ENCODE results near the gene MED26.

MED26 gene

DNA sequence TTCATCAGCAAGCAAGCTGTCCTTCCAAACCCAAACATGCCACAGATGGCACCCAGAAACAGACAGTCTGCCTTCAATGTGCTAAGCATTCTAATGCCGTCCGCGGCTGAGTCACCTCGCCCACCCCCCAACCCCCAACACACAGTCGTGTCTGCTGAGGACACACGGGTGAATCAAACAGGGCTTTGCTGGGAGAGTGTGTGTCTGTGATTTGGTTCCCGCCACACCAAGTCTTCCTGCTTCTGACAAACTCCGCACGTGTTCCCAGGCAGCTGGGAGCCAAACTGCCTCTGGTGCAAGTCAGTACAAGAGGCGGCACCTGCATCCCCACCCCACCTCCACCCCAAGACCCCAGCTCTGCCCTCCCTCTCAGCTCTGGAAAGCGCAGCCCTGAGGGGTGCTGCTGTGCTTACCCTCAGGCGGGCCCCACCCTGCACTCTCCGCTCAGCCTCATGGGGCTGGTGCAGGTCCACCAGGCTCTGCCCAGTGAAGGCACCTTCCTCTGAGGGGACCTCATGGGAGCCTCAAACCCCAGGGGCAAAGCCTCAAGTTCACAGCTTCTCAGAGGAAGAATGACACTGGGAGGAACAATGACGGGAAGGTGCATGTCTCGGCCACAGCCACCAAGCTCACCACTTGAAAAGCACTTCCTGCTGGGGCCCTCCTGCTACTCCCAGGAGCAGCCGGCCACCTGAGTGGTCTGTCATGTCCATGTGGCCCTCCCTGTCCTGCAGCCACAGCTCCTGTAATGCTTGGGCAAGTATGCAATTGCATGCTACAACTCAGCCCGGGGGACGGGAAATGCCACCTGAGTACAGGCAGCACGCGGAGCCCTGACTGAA lies 40.8 kb downstream of the MED26 start:
- H3K4me3 ChIP-seq (ENCODE audit: low read depth, low read length): no peak overlapping the region
- peaks cover 3% of the 10 kb centered on the region for H3K36me3 ChIP-seq (ENCODE audit: control insufficient read depth, insufficient read depth, low read length)
- H3K27me3 ChIP-seq (ENCODE audit: control insufficient read depth, insufficient read depth, low read length): no peaks in the 10 kb centered on the region
- H3K9me3 ChIP-seq (ENCODE audit: control insufficient read depth, insufficient read depth, low read length): no peaks in the 10 kb centered on the region
- peaks cover 43% of the 10 kb centered on the region for H3K4me1 ChIP-seq (ENCODE audit: control insufficient read depth, insufficient read depth, low read length)
- H3K9ac ChIP-seq (ENCODE audit: low read depth, low read length): no peak overlapping the region

DNA sequence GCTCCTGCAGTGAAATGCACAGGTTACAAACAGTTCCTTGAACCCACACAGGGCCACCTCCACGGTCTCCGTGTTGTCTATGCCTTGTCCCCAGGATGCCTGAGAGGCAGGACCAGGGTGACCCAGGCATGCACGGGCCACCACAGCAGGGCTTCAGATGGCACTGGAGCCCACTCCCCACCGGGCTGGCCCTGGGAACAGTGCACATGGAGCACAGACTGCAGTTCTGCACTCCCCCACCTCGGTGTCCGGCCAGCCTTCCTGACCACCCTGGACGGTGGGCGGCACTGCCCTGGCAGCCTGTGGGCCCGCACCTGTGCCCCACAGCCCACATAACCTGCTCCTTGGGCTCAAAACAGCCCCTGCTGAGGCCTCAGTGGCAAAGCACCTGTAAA lies 41.5 kb downstream of the MED26 start:
- Histone ChIP-seq H3K36me3 (ENCODE audit: control insufficient read depth, insufficient read depth, low read length) (peaks cover 3% of the 10 kb centered on the region), H3K9me3 (ENCODE audit: control insufficient read depth, insufficient read depth, low read length) (no peaks in the 10 kb centered on the region), H3K27me3 (ENCODE audit: control insufficient read depth, insufficient read depth, low read length) (no peaks in the 10 kb centered on the region), H3K4me1 (ENCODE audit: control insufficient read depth, insufficient read depth, low read length) (peaks cover 39% of the 10 kb centered on the region), H3K9ac (ENCODE audit: low read depth, low read length) (no peak overlapping the region), H3K4me3 (ENCODE audit: low read depth, low read length) (no peak overlapping the region)

DNA sequence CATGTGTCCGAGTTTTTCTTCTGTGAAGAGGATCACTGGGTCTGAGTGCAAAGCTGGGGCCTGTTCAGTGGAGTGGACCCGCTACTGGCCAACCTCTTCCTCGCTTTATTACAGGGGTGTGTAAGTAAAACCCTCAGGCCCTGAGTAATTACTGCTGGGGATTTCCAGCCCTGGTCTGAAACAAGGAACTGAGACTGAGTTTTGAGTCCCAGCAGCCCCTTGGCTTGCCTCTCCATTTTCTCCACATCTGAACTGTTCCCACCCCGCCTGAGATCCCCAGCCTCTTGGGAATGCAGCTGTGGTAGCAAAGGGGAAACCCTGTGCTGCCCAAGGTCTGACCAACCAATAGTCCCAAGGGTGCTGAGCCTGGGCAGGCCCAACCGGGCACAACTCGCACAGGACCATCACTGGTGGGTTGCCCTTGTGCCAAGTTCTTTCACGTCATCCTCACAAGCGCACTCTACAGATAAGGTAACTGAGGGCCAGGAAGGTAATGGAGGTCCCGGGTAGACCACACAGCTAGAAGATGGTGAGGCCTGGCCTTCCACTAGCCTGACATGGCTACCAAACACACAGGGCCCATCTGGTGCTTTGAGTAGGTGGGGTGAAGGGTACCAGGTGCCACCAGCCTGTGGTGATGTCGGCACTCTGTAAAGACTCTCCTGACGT lies 42.1 kb downstream of the MED26 start:
- peaks cover 37% of the 10 kb centered on the region for H3K4me1 ChIP-seq (ENCODE audit: control insufficient read depth, insufficient read depth, low read length)
- H3K9me3 ChIP-seq (ENCODE audit: control insufficient read depth, insufficient read depth, low read length): no peaks in the 10 kb centered on the region
- no peak overlapping the region for H3K9ac ChIP-seq (ENCODE audit: low read depth, low read length)
- H3K36me3 ChIP-seq (ENCODE audit: control insufficient read depth, insufficient read depth, low read length): peaks cover 3% of the 10 kb centered on the region
- no peaks in the 10 kb centered on the region for H3K27me3 ChIP-seq (ENCODE audit: control insufficient read depth, insufficient read depth, low read length)
- H3K4me3 ChIP-seq (ENCODE audit: low read depth, low read length): no peak overlapping the region

DNA sequence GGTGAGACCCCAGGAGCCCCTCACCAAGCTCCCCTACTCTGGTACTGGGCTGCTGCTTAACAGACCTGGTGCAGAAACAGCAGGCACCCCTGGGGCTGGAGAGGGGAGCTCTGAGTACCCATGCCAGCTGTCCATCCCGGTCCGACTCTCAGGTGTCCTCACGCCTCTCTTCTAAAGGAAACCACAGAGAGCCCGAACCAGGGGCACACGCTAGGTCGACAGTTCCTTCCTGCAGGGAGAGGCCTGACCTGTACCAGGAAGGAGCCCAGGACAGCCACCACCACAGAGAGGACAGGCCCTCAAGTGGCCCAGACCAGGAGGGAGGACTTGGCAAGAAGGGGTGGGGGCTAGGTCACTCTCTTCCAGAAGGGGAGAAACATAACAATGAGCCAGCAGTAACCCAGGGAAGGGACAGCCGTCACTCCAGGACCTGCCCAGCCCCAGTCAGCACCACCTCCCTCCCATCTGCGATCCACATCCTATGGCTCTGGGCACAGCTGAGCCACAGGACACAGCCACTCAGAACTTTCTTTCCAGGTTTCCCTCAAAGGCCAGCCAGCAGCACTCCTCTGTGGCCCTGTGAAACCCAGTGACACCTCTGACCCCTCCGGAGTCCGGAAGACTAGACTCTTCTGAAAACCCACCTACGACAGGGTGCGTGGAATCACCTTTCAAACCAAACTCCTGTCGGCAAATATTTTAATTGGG lies 42.8 kb downstream of the MED26 start:
- no peak overlapping the region for H3K9ac ChIP-seq (ENCODE audit: low read depth, low read length)
- H3K27me3 ChIP-seq (ENCODE audit: control insufficient read depth, insufficient read depth, low read length): no peaks in the 10 kb centered on the region
- H3K36me3 ChIP-seq (ENCODE audit: control insufficient read depth, insufficient read depth, low read length): peaks cover 3% of the 10 kb centered on the region
- H3K4me1 ChIP-seq (ENCODE audit: control insufficient read depth, insufficient read depth, low read length): peaks cover 37% of the 10 kb centered on the region
- H3K4me3 ChIP-seq (ENCODE audit: low read depth, low read length): no peak overlapping the region
- no peaks in the 10 kb centered on the region for H3K9me3 ChIP-seq (ENCODE audit: control insufficient read depth, insufficient read depth, low read length)

DNA sequence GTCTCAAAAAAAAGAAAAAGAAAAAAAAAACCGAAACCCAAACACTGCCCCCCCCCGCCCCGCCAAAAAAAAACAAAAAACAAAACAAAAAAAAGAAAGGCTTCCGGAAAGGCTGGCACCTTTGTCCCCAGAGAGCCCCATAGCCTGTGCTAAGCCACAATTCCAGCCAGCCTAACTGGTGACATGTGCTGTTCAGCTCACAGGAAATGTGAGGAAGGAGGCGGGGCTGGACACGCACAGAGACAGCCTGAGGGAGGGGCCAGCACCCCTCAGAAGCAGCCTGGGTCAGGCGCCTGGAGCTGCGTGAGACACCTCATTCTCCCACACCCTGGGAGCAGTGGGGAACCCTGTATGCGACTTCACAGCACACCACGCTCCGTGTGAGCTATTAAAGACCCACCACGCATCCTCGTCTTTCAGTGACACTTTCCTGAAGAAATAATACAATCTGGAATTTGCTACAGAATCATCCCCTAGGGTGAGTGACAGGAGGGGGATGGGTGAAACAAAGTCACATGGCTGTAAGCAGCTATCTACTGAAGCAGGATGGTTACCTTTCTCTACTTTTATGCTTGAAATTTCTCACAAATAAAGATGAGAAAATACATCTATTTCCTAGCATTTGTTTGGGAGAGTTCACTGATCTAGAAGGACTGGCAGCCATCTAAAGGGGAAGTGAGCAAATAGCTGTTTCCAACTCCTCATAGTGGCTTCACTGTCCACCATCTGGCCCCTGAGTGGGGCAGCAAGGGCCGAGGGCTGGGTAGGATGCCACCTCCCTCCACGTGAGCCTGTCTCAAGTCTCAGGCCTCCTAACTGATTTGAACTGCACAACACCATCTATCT lies 43.5 kb downstream of the MED26 start:
- Histone ChIP-seq H3K27me3 (ENCODE audit: control insufficient read depth, insufficient read depth, low read length) (no peaks in the 10 kb centered on the region), H3K9me3 (ENCODE audit: control insufficient read depth, insufficient read depth, low read length) (no peaks in the 10 kb centered on the region), H3K4me1 (ENCODE audit: control insufficient read depth, insufficient read depth, low read length) (peaks cover 37% of the 10 kb centered on the region), H3K36me3 (ENCODE audit: control insufficient read depth, insufficient read depth, low read length) (peaks cover 3% of the 10 kb centered on the region), H3K4me3 (ENCODE audit: low read depth, low read length) (peak overlapping the region; percentile 45), H3K9ac (ENCODE audit: low read depth, low read length) (peak overlapping the region; percentile 1)

DNA sequence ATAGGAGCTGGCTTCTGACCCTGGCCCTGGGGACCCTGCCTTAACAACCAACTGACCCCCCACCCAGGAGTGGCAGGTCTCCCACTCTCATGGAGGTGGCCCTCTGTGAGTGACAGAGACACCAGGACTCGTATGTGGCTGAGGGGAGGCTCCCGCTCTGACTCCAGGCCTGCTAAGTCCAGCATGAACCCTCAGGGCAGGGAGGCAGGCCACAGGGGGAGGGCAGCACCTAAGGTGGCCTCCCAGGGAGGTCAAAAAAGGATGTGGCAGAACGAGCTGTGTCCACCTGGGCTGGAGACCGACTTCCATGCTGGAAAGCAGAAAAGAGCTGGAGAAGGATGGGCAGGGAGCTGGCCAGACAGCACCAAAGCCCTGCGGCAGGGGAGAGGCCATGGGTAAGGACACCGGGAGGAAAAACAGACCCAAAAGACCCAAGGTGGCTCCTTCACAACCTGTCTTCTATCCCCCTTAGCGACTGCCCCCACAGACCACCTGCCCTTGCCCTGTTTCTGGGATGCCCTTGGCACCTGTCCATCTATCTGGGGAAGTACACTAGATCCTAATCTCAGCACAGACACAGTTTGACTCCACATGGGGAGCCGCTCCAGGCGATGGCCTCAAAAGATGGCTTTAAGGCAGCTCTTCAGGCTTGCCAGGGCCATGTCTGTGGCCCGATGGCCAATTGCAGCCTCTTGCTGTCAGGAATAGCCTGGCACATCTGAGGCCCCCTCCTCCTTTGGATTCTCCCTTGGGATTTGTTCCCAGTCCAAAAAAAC lies 45.3 kb downstream of the MED26 start:
- Histone ChIP-seq H3K4me3 (ENCODE audit: low read depth, low read length) (no peak overlapping the region), H3K9me3 (ENCODE audit: control insufficient read depth, insufficient read depth, low read length) (no peaks in the 10 kb centered on the region), H3K9ac (ENCODE audit: low read depth, low read length) (no peak overlapping the region), H3K4me1 (ENCODE audit: control insufficient read depth, insufficient read depth, low read length) (peaks cover 25% of the 10 kb centered on the region), H3K27me3 (ENCODE audit: control insufficient read depth, insufficient read depth, low read length) (no peaks in the 10 kb centered on the region), H3K36me3 (ENCODE audit: control insufficient read depth, insufficient read depth, low read length) (peaks cover 8% of the 10 kb centered on the region)

DNA sequence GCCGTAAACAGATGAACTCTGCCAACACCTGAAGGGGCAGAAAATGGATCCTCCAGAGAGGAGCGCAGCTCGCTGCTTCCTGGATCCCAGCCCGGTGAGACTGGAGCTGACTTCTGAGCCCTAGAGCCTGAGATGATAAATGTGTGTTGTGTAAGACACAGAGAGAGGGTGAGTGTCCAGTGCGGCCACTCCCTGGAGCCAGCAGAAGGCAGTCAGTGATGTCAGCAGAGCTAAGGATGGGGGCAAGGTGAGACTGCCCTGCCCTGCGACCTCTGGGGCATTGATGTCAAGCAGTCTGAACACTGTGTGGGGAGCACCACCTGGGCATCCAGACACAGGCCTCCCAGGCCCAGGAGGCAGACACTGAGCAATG lies 46.0 kb downstream of the MED26 start:
- Histone ChIP-seq H3K36me3 (ENCODE audit: control insufficient read depth, insufficient read depth, low read length) (peaks cover 11% of the 10 kb centered on the region), H3K4me3 (ENCODE audit: low read depth, low read length) (no peak overlapping the region), H3K27me3 (ENCODE audit: control insufficient read depth, insufficient read depth, low read length) (no peaks in the 10 kb centered on the region), H3K4me1 (ENCODE audit: control insufficient read depth, insufficient read depth, low read length) (peaks cover 18% of the 10 kb centered on the region), H3K9ac (ENCODE audit: low read depth, low read length) (no peak overlapping the region), H3K9me3 (ENCODE audit: control insufficient read depth, insufficient read depth, low read length) (no peaks in the 10 kb centered on the region)

DNA sequence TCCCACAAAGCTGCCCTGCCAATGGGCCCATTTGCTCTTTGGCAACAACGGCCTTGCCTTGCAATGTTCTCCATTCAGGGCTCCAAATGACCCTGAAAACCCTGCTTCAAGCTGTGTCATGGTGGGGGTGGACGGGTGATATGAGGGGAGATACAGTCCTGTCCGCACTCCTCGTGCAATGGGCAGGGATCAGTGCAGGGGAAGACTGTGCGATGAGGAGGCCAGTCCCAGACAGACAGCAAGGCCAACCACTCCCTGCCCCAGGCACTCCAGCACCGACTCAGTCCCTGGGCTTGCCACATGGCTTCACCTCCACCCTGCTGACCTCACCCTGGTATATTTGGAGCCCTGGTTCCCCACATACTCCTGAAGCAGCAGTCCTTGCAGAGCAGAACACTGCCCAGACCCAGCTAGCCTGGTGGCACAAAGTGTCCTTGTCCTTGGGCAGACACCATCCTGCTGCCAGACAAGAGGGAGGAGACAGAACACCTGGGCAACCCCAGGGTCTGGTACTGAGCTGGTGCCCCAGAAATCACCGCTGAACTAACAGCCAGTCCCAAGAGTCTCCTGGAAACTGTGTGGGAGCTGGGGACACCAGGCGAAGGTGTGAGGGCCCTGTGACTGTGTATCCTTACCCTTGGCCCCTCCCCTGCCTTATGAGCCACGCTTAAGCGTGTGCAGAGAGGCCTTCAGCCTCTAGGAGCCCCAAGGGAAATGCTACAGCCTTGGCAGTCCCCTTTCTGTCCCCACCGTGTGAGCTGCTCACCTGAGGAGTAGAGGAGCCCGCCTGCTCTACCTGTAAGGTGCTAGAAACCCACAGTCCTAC lies 46.6 kb downstream of the MED26 start:
- H3K4me1 ChIP-seq (ENCODE audit: control insufficient read depth, insufficient read depth, low read length): peaks cover 17% of the 10 kb centered on the region
- no peaks in the 10 kb centered on the region for H3K9me3 ChIP-seq (ENCODE audit: control insufficient read depth, insufficient read depth, low read length)
- H3K36me3 ChIP-seq (ENCODE audit: control insufficient read depth, insufficient read depth, low read length): peaks cover 17% of the 10 kb centered on the region
- H3K27me3 ChIP-seq (ENCODE audit: control insufficient read depth, insufficient read depth, low read length): no peaks in the 10 kb centered on the region
- H3K9ac ChIP-seq (ENCODE audit: low read depth, low read length): no peak overlapping the region
- H3K4me3 ChIP-seq (ENCODE audit: low read depth, low read length): no peak overlapping the region

DNA sequence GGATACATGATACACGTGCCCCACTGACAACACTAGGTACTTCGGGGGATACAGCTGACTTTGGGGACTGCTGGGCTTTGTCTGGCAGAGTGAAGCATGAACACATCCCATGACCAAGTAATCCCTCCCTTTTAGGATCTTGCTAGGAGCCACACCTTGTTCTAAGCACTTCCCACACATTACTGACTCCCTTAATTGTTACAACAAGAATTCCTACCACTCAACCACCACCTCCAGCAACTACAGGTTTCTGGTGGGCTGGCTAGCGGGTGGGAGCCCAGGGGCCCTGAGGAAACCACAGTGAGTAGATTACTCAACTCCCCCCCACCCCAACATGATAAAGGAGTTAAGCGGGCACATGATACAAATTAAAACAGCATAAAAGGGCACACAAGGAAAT lies 48.6 kb downstream of the MED26 start:
- Histone ChIP-seq H3K9me3 (ENCODE audit: control insufficient read depth, insufficient read depth, low read length) (no peaks in the 10 kb centered on the region), H3K4me3 (ENCODE audit: low read depth, low read length) (no peak overlapping the region), H3K27me3 (ENCODE audit: control insufficient read depth, insufficient read depth, low read length) (no peaks in the 10 kb centered on the region), H3K9ac (ENCODE audit: low read depth, low read length) (no peak overlapping the region), H3K4me1 (ENCODE audit: control insufficient read depth, insufficient read depth, low read length) (peaks cover 7% of the 10 kb centered on the region), H3K36me3 (ENCODE audit: control insufficient read depth, insufficient read depth, low read length) (peaks cover 27% of the 10 kb centered on the region)

DNA sequence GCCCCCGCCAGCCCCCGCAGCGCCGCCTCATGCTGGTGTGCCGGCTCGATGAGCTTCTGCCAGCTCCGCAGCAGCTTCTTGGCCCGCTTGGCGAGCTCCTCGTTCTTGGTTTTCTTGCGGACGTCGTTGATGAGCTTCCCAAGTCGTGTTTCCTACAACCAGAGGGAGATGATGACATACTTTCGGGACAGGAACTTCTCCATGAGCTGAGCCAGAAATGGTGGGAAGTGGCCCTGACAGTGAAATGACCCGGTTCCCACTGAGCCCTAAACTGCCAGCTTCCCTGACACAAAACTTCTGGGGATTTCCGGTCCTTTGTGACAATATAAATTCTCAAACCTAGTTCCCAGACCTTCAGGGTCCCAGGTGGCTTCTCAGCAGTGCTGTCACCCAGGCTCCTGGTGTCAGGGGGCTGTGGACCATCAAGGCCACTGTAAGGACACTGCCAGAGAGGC lies 50.4 kb downstream of the MED26 start:
- peaks cover 30% of the 10 kb centered on the region for H3K36me3 ChIP-seq (ENCODE audit: control insufficient read depth, insufficient read depth, low read length)
- H3K4me3 ChIP-seq (ENCODE audit: low read depth, low read length): no peak overlapping the region

More for the DNA sequence above, 50.4 kb downstream of the MED26 start:
- Histone ChIP-seq H3K9ac (ENCODE audit: low read depth, low read length) (no peak overlapping the region), H3K9me3 (ENCODE audit: control insufficient read depth, insufficient read depth, low read length) (no peaks in the 10 kb centered on the region), H3K27me3 (ENCODE audit: control insufficient read depth, insufficient read depth, low read length) (no peaks in the 10 kb centered on the region), H3K4me1 (ENCODE audit: control insufficient read depth, insufficient read depth, low read length) (peaks cover 6% of the 10 kb centered on the region)
